Measurements from ENCODE around the gene C10orf62.
A peak's percentile ranks its signal among the peaks of the same experiment; 100 is the strongest.
"Not testable (repeated sequence)": the region's sequence is repeated elsewhere in the genome, so short reads cannot be mapped to it uniquely, and the experiment has no call there.

The C10orf62 gene

DNA sequence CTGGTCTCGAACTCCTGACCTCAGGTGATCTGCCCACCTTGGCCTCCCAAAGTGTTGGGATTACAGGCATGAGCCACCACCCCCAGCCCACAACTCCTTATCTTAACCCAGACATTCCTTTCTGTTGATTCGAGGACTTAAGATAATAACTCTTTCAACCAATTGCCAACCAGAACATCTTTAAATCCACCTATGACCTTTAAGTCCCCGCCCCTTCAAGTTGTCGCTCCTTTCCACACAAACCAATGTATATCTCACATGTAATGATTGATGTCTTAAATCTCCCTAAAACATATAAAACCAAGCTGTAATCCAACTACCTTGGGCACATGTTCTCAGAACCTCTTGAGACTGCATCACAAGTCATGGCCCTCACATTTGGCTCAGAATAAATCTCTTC is 24.7 kb upstream of the C10orf62 start:
- no peak for DNase-seq (ENCODE audit: low read depth in 2 of 2)

DNA sequence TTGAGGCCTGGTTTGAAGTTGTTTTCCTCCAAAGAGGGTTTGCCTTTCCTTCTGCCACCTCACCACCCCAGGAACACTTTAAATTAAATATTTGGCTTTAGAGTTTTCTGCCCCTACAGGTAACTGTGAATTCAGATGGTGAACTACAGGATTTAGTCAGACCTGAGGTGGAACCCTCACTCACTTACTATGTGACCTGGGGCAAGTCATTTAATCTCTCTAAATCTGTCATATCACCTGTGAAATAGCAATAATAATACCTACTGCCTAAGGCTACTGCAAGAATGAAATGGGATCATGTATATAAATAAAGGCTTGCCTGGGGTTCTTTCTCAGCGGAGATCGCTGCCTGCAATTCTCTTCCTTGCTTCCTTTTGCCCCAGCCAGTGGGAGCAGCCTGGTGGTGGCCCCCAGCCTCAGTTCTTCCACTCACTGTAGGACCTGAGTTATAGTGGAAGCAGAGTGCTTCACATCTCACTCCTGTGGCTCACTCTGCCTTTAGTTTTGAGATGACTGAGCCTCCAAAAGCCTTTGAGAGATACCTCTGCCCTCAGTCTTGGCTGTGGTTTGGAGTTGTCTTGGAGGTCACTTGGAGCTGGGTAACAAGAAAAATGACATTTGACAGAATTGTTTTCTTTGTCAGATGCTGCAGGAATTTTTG is 23.1 kb upstream of the C10orf62 start:
- no peak for DNase-seq (ENCODE audit: low read depth in 2 of 2)

DNA sequence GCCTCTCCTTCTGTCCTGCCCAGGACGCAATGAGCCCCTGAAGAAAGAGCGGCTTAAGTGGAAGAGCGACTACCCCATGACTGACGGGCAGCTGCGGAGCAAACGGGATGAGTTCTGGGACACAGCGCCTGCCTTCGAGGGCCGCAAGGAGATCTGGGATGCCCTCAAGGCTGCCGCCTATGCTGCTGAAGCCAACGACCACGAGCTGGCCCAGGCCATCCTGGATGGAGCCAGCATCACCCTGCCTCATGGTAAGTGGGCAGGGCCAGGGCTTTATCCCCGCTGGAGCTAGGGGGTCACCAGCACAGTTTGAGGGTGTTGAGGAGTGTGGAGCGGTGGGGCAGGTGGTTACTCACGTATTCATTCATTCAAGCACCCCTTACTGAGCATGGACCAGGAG is 21.6 kb upstream of the C10orf62 start:
- no peak for DNase-seq (ENCODE audit: low read depth in 2 of 2)

DNA sequence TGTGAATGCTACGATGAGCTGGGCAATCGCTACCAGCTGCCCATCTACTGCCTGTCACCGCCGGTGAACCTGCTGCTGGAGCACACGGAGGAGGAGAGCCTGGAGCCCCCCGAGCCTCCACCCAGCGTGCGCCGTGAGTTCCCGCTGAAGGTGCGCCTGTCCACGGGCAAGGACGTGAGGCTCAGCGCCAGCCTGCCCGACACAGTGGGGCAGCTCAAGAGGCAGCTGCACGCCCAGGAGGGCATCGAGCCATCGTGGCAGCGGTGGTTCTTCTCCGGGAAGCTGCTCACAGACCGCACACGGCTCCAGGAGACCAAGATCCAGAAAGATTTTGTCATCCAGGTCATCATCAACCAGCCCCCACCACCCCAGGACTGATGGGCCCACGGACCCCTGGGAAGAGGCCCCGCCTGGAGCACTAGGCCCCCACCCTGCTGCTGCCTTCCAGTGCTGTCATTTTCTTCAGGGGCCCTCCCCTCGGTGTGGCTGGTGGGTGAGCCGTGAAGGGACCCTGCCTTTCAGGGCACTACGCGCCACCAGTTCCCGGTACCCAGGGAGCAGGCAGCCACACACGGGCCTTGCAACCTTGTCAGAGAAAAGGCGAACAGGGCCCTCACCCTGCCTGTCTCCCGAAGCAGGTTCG is 19.3 kb upstream of the C10orf62 start:
- no peak for DNase-seq (ENCODE audit: low read depth in 2 of 2)

DNA sequence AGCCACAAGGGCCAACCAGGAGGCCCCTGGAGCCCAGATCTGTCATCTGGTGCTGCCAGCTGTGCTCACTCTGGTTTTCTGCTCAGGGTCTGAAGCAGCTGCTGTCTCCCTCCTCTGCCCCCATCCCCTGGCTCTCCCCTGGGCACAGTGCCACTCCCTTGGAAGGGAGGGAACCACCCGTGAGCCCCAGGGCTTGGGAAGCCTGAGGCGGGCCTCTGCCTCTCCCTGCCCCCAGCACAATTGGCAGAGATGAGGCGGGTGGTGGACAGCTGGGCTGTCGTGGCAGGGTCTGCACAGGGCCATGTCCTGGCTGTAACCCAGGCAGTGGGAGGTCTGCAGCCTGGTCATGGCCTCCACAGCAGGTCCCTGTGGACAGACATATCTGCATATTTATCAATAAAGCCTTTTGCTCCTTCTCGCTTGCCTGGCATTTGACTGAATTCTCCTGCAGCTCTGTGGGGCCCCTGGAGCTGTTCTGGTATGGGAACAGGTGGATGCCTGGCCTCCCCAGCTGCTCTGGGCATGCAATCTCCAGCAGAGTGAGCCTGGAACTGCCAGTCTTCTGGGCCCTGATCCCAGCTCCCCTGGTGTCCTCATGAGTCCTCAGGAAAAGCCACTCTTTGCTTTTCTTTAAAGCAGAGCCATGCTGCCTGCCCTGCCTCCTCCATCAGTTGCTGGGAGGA is 18.6 kb upstream of the C10orf62 start:
- DNase-seq (ENCODE audit: low read depth in 2 of 2): no peak

DNA sequence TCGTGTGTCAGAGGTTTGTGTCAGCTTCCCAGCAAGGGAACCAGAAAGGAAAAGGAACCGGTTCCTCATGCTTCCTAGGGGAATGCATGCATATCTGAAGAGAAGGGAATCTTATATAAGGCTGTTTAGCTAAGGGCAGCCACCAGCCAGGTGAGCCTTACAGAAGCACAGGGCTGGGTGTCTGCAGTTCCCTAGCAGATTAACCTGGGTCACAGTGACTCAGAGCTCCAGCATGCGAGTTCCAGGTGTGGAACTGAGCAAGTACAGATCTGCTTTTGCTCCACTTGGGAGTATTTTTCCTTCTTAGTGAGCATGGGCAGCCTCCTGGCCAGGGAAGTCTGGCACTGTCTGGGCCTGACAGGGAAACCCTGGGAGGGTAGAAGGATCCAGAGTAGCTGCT is 17.9 kb upstream of the C10orf62 start:
- DNase-seq (ENCODE audit: low read depth in 2 of 2): no peak

DNA sequence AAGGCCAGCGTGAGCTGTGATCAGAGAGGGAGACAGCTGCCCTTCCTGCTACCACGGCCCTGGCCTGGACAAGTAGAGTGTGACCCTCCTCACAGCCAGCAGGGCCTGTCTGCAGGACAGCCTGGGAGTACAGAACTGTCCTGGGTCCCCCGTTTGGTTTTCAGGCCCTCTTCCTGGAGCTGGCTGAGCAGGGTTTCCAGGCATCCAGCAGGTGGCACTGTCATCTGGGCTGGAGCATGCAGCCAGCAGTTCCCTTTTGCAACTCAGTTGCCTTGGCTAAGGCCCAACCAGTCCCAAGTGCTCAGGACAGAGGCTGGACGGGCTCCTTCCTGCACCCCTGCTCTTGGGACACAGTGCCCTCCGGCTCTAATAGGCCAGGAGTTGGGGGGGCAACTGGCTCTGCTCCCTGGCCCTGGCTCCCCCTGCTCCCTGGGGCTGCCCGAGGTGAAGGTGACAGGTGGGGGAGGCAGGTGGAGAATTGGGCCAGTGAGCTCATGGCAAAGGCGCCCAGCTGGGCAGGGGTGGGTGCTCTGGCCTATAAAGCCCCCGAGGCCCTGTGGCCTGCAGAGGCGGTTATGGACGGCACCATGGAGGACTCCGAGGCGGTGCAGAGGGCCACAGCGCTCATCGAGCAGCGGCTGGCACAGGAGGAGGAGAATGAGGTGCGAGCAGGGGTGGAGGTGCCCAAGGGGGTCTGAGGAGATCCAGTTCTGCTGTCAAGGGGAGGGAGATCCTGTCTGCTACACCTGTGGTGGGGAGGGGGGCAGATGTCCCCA is 17.1 kb upstream of the C10orf62 start, which contains the start of gene ANKRD2:
Gene ANKRD2, plus strand, starts transcription at position 566 of the 776 bp plus-strand sequence. Its CDS starts 10 bp downstream, at position 576.
- peak in 1 of 2 experiments; percentile 32 for DNase-seq (ENCODE audit: low read depth in 2 of 2)

DNA sequence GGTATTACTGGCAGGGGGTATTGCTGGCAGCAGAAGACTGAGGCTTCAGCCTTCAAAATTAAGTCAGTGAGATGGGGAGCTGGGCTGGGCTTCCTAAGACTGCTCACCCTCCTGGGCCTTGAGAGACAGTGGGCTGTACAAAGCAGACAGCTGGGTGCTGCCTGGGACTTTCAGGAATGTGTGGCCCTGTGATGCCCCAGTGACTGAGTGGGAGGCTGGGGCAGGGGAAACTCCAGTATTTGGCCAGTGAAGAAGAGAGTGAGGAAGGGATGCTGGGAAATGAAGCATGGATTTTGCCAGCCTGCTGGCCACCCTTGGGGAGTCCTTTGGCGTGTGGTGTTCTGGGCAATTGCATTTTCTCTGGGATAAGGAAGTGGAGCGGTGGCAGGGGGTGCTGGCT is 16.5 kb upstream of the C10orf62 start:
- DNase-seq (ENCODE audit: low read depth in 2 of 2): no peak

DNA sequence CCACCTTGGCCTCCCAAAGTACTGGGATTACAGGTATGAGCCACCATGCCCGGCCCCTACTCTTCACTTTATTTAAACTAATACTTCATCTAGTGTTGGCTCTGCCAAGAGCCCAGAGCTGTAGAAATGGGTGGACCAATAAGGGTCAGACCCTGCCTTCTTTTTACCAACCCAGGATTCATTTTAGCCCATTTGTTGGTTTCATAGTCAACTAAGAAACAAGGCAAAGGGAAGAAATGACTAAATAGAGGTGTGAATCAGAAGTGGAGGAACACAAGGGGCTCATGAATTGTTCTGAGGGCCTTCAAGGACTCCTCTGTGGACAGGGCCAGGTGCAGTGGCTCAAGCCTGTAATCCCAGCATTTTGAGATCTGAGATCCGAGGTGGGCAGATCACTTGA is 15.8 kb upstream of the C10orf62 start:
- DNase-seq (ENCODE audit: low read depth in 2 of 2): no peak

DNA sequence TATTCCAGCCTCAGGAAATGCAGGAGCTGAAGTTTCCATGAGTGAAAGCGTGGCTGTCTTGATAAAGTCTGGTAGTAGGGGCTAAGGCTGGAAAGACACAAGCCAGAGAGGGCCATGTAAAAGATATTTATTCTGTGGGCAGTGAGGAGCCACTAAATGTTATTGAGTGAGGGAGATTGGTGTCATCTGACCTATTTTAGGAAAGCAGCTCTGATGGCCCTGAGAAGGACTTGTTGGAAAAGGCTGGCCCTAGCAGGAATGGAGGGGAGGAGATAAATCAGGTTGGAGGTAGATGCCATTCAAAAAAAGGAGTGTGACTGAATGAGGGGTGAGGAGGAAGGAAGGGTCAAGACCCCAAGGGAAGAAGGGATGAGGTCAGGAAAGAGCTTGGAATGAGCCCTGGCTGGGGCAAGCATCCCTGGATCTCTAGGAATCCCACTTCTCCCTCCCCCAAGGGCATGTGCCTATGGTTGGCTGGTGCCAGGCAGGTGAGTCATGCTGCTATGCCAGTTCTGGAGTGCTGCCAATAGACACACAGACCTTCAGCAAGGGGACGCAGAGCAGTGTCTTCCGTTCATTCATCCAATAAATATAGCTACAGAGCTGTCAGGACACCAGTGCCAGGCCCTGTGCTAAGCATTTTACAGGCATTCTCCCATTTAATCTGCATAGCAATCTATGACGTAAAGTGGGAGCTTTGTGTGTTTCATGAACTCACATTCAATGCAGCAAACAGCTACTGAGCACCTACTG is 15.0 kb upstream of the C10orf62 start:
- DNase-seq (ENCODE audit: low read depth in 2 of 2): peak in 1 of 2 experiments; percentile 13

DNA sequence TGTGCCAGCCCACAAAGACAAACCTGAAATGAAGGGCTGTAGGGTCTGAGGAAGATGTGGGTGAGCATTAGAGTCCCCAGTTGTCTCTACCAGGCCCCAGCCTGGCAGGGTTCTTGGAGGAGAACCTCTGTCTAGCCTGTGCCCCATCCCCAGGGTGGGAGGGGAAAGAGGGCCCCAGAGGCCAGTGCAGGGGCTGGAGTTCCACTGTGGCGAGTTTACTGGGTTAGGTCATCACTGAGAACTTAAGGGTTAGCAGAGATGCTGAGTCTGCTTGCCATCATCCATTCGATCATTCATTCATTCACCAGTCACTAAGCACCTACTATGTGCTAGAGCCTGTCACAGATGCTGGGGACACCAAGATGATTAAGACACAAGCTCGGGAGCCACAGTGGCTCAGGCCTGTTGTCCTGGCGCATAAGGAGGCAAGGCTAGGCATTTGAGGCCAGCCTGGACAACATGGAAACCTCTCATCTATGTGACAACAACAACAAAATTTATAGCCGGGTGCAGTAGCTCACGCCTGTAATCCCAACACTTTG is 14.3 kb upstream of the C10orf62 start:
- no peak for DNase-seq (ENCODE audit: low read depth in 2 of 2)

DNA sequence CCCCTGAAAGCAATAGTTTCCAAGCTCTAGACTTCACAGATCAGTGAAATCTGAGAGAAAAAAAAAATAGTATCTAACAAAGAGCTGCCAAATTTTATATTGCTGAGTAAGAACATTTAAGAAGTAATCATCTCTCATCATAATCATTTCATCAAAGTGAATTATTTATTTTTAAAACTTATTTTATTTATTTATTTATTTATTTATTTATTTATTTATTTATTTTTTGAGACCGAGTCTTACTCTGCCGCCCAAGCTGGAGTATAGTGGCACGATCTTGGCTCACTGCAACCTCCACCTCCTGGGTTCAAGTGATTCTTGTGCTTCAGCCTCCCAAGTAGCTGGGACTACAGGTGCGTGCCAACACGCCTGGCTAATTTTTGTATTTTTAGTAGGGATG is 13.0 kb upstream of the C10orf62 start:
- not testable (repeated sequence) for DNase-seq (ENCODE audit: low read depth in 2 of 2)

DNA sequence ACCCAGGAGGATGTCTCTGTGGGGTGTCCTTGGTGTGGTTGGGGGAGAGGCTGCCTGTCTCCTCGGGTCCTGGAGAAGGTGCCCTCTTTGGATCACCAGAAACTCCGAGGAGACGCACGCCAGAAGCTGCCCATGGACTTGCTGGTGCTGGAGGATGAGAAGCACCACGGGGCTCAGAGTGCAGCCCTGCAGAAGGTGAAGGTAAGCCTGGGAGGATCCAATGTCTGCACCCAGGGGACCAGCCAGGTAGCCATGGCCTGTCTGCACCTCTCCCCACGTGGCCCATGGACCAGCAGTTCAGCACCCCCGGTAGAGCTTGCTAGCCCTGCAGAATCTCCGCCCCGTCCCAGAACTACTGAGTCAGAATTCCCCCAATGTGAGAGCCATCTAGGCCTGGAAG is 11.8 kb upstream of the C10orf62 start:
- no peak for DNase-seq (ENCODE audit: low read depth in 2 of 2)

DNA sequence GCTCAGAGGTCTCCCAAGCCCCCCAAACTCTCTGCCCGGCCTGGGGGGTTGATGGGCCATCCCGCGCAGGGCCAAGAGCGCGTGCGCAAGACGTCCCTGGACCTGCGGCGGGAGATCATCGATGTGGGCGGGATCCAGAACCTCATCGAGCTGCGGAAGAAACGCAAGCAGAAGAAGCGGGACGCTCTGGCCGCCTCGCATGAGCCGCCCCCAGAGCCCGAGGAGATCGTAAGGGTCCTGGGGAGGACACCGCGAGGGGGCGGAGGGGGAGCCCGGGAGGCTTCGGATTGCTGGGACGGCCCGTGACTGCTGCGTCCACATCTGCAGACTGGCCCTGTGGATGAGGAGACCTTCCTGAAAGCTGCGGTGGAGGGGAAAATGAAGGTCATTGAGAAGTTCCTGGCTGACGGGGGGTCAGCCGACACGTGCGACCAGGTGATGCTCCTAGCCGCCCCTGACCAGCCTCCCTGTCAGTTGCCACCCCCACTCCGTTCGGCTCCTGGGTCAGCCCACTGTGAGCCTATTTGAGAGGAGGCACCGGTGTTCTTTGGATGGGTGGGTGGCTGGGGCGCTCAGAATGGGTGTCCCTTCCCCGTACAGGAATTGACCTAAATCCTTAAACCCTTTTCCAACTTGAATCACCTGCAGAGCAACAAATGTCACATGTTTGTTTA is 11.2 kb upstream of the C10orf62 start:
- DNase-seq (ENCODE audit: low read depth in 2 of 2): no peak

DNA sequence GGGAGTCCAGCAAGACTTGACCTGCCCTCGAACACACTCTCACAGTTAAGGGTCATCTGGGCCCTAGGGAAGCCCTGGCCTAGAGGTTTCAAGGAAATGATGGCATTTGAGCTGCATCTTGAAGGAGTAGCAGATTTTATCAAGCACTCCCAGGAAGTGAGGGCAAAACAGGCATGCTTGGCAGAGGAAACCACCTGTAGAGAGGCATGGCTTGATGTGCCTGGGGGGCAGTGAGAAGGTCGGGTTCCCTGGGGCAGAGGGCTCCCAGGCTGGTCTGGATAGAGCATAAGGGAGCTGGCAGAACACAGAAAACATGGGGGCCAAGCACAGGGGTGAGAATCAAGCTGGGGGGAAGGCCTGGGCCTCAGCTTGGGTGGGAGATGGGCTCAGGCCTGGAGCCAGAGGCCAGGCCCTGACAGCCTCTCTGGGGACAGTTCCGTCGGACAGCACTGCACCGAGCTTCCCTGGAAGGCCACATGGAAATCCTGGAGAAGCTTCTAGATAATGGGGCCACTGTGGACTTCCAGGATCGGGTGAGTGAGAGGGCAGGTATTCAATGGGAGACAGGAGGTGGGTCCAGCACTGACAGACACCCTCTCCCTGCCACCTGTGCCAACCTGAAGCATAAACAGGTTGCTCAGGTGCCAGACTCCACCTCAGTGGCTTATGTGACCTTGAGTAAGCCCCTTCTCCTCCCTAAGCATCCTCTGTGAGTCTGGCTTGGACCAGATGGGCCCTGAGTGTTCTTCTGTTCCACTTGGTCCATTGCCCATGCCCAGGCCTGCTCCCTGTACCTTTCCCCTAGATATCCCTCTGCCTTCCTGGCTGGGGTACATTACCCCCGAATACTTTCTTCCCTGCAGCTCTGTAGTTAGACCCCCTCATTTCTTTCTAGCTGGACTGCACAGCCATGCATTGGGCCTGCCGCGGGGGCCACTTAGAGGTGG is 8.8 kb upstream of the C10orf62 start:
- no peak for DNase-seq (ENCODE audit: low read depth in 2 of 2)

DNA sequence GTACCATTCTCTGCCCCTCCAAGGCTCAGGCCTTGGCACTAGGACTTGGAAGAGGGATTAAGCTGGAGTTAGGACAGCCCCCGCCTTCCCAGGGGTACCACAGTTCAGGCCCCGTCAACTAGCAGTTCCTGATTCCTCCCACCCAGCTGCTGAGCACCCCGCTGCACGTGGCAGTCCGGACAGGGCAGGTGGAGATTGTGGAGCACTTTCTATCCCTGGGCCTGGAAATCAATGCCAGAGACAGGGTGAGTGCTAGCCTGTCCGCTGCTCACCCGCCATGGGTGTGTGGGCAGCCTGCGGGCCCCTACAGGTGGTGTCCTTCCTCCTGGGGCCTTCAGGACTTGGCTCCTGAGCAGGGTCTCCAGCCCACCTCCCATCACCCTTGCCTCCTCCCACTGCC is 7.4 kb upstream of the C10orf62 start:
- DNase-seq (ENCODE audit: low read depth in 2 of 2): no peak

DNA sequence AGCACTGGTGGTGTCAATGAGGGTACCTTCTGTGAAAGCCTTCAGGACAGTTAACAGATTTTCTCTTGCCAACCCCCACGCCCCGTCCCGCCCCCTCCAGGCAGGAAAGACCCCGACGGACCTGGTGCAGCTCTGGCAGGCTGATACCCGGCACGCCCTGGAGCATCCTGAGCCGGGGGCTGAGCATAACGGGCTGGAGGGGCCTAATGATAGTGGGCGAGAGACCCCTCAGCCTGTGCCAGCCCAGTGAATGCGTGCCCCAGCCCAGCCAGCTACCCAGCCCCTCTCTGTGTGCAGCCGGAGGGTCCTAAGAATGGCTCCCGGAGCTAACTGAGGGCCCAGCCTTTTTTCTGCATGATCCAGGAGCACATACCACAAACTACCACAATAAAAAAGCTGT is 6.0 kb upstream of the C10orf62 start:
- DNase-seq (ENCODE audit: low read depth in 2 of 2): no peak

DNA sequence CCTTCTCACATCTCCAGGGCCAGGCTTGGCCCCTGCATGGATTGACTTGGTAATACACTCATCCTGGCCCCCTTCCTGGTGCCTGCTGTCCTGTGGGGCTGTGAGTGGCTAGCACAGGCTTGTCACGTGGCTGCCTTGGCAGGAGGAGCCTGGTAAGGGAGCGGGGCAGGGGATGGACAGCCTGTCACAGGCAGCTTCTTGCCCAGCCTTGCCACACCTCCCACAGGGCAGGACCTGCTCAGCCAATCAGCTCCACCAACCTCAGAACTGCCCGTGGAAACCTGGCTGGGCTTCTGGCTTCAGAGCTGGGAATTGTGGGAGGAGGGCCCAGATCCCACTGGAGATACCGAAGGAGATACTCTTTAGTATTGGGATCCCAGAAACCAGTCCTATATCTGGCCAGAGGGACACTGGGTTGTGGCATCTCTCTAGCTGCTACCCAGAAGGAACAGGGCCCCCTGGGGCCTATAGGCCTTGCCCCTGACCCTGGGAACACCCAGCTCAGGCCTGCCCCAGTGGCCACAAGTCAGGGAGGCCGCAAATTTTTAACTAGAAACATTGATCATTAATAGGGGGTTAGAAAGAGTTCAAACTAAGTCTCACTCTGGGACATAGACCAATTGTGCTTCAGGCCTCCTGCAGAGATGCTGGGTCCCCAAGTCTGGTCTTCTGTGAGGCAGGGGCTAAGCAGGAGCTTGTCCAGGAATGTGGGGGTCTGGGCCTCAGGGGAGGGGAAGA is 5.3 kb upstream of the C10orf62 start, which contains the start of gene HOGA1:
Gene HOGA1, plus strand, starts transcription at position 330 of the 738 bp plus-strand sequence. Its CDS starts 315 bp downstream, at position 645.
- DNase-seq (ENCODE audit: low read depth in 2 of 2): peak in 1 of 2 experiments; percentile 17

Data from fibroblast of skin of left quadriceps (primary cell).